Chondrocyte (in vitro differentiated cells): ENCODE data around the gene ANTXR2. TPM values are rescaled to one million over a fixed set of nuclear protein-coding genes. Genes with fewer than 3 reads are reported as not detected.
"Not testable (repeated sequence)": the region's sequence is repeated elsewhere in the genome, so short reads cannot be mapped to it uniquely, and the experiment has no call there.

Experiments used
- DNase-seq: peaks from one replicate; pipeline ENCODE4 v3.0.0; 2021; ENCODE audit warnings: mixed read lengths, low spot score
- H3K27ac Mint-ChIP-seq: one replicate; pipeline ENCODE4 v1.8.0; 2021; ENCODE audit warnings: mild to moderate bottlenecking, moderate library complexity, mixed read lengths; ENCODE audit not compliant: unreplicated experiment
- H3K27me3 Mint-ChIP-seq: 2 replicates; pipeline ENCODE4 v1.8.0; 2021; ENCODE audit warnings: low read depth, mixed read lengths
- H3K36me3 Mint-ChIP-seq: 2 replicates; pipeline ENCODE4 v1.8.0; 2021; ENCODE audit warnings: low read depth, mixed read lengths
- H3K4me1 Mint-ChIP-seq: 2 replicates; pipeline ENCODE4 v1.8.0; 2021; ENCODE audit warnings: low read depth, mild to moderate bottlenecking, mixed read lengths
- H3K4me3 Mint-ChIP-seq: one replicate; pipeline ENCODE4 v1.8.0; 2021; ENCODE audit warnings: mild to moderate bottlenecking, moderate library complexity, mixed read lengths; ENCODE audit not compliant: unreplicated experiment
- H3K9me3 Mint-ChIP-seq: 2 replicates; pipeline ENCODE4 v1.8.0; 2021; ENCODE audit warnings: low read depth, mixed read lengths
- long read RNA-seq: library from polyadenylated mRNA; stranded (forward); transcript quantifications from one replicate; pipeline ENCODE4 v2.0.0, GENCODE V29; 2021
- total RNA-seq: library from RNA; stranded (reverse); gene quantifications from 3 replicates; pipeline ENCODE4 v1.2.1, GENCODE V29; 2021
- TF ChIP-seq, protein P1 (sequence below): fragments of 200-600 bp; sonication (generic); IDR thresholded peaks from 2 replicates; pipeline ENCODE4 v1.5.0; 2021; ENCODE audit warnings: antibody characterized with exemption, mild to moderate bottlenecking, moderate library complexity

ANTXR2 gene
- 19.0 to 32.1 TPM (median 27.0 TPM) in 3 replicates for total RNA-seq
- long read RNA-seq, full-length matches to known transcripts, result 38 of 47 reads
- long read RNA-seq, partial matches to known transcripts, result 5 of 47 reads
- long read RNA-seq, other reads (novel, unspliced or antisense), result 4 of 47 reads

DNA sequence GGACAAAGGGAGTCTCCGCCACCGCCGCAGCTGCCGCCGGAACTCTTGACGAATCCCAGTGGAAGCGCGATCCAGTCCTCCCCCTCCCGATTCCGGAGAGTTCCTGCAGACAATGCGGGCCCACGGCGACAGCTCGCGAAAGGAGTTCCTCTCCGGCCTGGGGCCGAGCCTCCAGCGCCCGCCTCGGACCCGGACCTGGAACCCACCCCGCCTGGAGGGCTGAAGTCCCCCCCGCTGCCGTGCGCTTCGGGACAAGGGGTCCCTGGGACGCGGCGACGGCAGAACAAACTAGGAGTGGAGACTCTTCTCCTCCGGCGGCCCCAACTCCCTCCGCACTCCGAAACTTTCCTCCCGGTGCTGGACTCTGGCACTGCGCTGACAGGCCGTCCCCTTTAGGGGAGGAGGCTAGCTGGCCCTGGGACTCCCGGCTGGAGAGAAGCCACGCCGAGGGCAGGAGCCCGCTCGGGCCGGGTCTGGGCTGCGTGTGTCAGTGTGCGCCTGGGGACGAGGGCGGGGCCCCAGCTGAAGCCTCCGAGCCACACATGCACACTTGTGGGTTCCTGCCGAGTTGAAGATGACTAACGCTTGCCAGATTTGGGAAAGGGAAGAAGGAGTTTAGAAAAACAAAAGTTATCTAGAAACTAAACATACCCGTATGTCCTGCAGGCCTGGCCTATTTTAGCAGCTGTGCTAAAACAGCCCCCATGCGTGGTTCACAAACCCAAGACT lies at the start of gene ANTXR2:
ANTXR2 (minus strand) TSS at position 486 of the 729 bp plus-strand sequence. CDS start 669 bp downstream, outside the sequence.
- Mint-ChIP-seq H3K27ac (peak within 1 kb of the TSS; percentile 86), H3K4me3 (peak within 1 kb of the TSS; percentile 87), H3K9me3 (no peaks in the 10 kb centered on the region), H3K36me3 (peaks cover 1% of the 10 kb centered on the region), H3K27me3 (no peaks in the 10 kb centered on the region), H3K4me1 (peaks cover 29% of the 10 kb centered on the region)
- TF ChIP-seq, protein P1, sequence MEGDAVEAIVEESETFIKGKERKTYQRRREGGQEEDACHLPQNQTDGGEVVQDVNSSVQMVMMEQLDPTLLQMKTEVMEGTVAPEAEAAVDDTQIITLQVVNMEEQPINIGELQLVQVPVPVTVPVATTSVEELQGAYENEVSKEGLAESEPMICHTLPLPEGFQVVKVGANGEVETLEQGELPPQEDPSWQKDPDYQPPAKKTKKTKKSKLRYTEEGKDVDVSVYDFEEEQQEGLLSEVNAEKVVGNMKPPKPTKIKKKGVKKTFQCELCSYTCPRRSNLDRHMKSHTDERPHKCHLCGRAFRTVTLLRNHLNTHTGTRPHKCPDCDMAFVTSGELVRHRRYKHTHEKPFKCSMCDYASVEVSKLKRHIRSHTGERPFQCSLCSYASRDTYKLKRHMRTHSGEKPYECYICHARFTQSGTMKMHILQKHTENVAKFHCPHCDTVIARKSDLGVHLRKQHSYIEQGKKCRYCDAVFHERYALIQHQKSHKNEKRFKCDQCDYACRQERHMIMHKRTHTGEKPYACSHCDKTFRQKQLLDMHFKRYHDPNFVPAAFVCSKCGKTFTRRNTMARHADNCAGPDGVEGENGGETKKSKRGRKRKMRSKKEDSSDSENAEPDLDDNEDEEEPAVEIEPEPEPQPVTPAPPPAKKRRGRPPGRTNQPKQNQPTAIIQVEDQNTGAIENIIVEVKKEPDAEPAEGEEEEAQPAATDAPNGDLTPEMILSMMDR, result peak; percentile 50
- peak; percentile 95 for DNase-seq

DNA sequence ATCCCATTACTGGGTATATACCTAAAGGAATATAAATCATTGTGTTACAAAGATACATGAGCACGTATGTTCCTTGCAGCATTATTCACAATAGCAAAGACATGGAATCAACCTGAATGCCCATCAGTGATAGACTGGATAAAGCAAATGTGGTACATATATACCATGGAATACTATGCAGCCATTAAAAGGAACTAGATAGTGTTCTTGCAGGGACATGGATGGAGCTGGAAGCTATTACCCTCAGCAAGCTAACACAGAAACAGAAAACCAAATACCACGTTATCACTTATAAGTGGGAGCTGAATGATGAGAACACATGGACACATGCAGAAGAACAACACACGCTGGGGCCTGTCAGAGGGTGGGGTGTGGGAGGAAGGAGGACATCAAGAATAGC lies 48.8 kb upstream of the ANTXR2 start:
- not testable (repeated sequence) for H3K4me1 Mint-ChIP-seq, H3K27ac Mint-ChIP-seq, H3K36me3 Mint-ChIP-seq, DNase-seq, H3K4me3 Mint-ChIP-seq
- Mint-ChIP-seq H3K27me3 (peaks cover 41% of the 10 kb centered on the region), H3K9me3 (peaks cover 22% of the 10 kb centered on the region)

DNA sequence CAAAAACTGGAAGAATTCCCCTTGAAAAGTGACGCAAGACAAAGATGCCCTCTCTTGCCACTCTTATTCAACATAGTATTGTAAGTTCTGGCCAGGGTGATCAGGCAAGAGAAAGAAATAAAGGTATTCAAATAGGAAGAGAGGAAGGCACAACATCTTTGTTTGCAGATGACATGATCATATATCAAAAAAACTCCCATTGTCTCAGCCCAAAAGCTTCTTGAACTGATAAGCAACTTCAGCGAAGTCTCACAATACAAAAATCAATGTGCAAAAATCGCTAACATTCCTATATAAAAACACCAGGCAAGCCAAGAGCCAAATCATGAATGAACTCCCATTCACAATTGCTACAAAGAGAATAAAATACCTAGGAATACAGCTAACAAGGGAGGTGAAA lies 46.6 kb upstream of the ANTXR2 start:
- peaks cover 43% of the 10 kb centered on the region for H3K27me3 Mint-ChIP-seq

DNA sequence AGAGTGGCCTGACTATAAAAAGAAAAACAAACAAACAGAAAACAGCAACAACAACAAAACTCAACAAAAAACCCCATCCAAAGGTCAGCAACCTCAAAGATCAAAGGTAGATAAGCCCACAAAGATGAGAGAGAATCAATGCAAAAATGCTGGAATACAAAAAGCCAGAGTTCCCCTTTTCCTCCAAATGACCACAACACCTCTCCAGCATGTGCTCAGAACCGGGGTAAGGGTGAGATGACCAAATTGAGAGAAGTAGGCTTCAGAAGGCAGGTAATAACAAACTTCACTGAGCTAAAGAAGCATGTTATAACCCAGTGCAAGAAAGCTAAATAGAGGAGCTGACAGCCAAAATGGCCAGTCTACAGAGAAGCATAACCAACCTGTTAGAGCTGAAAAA lies 43.5 kb upstream of the ANTXR2 start:
- no peaks in the 10 kb centered on the region for H3K4me1 Mint-ChIP-seq
- peaks cover 9% of the 10 kb centered on the region for H3K36me3 Mint-ChIP-seq
- peaks cover 28% of the 10 kb centered on the region for H3K9me3 Mint-ChIP-seq
- no peak overlapping the region for H3K4me3 Mint-ChIP-seq
- DNase-seq, result no peak
- TF ChIP-seq, protein P1, result no peak
- peaks cover 48% of the 10 kb centered on the region for H3K27me3 Mint-ChIP-seq
- H3K27ac Mint-ChIP-seq, result no peak overlapping the region

More for the DNA sequence above, 46.6 kb upstream of the ANTXR2 start:
- not testable (repeated sequence) for H3K4me3 Mint-ChIP-seq, H3K27ac Mint-ChIP-seq, H3K36me3 Mint-ChIP-seq, H3K4me1 Mint-ChIP-seq, DNase-seq
- peaks cover 25% of the 10 kb centered on the region for H3K9me3 Mint-ChIP-seq

DNA sequence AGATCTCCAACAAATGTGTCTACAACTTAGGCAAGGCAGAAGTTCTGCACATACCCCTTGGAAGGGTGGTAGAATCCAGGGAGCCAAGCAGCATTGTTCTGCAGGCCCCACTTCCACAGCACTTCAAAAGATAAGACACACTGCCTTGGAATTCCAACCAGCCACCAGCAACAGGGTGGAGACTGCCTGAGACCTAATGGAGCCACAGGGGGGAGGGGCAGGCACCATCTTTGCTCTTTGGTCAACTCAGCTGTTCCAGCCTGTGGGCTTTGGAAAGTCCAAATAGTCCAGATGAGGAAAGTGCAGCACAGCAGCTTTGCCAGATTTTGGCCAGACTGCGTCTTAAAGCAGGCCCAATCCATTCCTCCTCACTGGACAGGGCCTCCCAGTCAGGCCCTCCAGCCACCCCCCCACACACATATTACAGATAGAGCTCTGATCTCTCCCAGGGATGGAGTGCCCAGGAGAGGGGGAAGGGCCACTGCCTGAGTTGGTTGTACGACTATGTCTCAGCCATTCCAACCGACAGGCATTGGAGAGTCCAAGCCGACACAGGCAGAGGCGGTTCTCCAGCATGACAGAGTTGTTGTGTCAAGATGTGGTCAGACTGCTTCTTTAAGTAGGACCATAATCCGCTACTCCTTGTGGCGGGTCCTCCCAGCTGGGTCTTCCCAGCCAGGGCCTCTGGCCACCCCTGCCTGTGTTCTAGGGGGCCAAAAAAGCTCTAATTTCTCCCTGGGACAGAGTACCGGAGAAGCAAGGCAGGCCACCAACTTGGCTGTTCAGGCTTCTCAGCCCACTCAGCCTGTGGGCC lies 42.5 kb upstream of the ANTXR2 start:
- H3K4me3 Mint-ChIP-seq, result no peak overlapping the region
- H3K9me3 Mint-ChIP-seq, result peaks cover 28% of the 10 kb centered on the region
- H3K27ac Mint-ChIP-seq, result no peak overlapping the region

More for the DNA sequence above, 42.5 kb upstream of the ANTXR2 start:
- TF ChIP-seq, protein P1, result no peak
- DNase-seq, result no peak
- H3K36me3 Mint-ChIP-seq, result peaks cover 9% of the 10 kb centered on the region
- H3K4me1 Mint-ChIP-seq, result no peaks in the 10 kb centered on the region
- peaks cover 53% of the 10 kb centered on the region for H3K27me3 Mint-ChIP-seq
